ENCODE measurements around the gene CSF2RB. TPM values are rescaled to one million over a fixed set of nuclear protein-coding genes. Genes with fewer than 3 reads are reported as not detected.

The CSF2RB gene
- total RNA-seq, 1 experiment from 2014 or later = not detected

DNA sequence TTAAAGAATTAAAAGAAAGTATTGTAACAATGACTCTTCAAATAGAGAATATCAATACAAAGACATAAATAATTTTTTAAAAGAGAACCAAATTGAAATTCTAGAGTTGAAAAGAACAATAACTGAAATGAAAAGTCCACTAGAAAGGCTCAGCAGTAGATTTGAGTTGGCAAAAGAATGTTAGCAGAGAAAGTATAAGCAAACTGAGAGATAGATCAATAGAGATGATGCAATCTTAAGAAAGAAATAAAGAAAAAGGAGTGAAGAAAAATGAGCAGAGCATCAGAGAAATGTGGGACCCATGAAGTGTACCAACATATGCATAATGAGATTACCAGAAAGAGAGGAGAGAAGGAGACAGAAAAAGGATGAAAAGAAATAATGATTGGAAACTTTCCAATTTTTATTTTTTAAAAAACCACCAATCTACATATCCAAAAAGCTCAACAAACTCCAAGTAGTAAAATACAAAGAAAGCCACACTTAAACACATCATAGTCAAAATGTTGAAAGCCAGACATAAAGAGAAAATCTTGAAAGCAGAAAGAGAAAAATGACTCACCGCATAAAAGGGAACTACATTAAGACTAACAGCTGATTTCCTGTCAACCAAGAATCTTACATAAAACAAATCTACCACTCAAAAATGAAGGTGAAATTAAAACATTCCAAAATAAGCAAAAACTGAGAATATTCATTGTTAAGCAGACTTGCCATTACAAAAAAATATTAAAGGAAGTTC is 31.8 kb upstream of the CSF2RB start:
- H3K27ac Mint-ChIP-seq = no peak overlapping the region
- Histone ChIP-seq H4K5ac (ENCODE audit: insufficient read length, low read depth, low read length) (no peak overlapping the region), H3K27me3 (ENCODE audit: insufficient read depth, low read length) (no peaks in the 10 kb centered on the region), H4K91ac (ENCODE audit: insufficient read length, low read depth, low read length) (no peak overlapping the region), H3T11ph (ENCODE audit: low read length) (no peak overlapping the region), H3K23ac (ENCODE audit: insufficient read length, low read depth, low read length) (no peak overlapping the region), H2BK12ac (ENCODE audit: insufficient read length, low read depth, low read length) (no peak overlapping the region), H2AK5ac (ENCODE audit: insufficient read length, low read length) (no peak overlapping the region), H3K4me1 (ENCODE audit: insufficient read depth, low read length) (no peaks in the 10 kb centered on the region), H3K23me2 (ENCODE audit: insufficient read length, low read depth, low read length, poor library complexity, severe bottlenecking) (no peaks in the 10 kb centered on the region), H3K4ac (ENCODE audit: low read depth, low read length) (no peak overlapping the region), H2BK120ac (ENCODE audit: low read depth, low read length, poor library complexity, severe bottlenecking) (no peak overlapping the region), H2BK20ac (ENCODE audit: low read depth, low read length, poor library complexity, severe bottlenecking) (no peak overlapping the region), H4K8ac (replicated peaks; ENCODE audit: insufficient read length, low read depth, low read length) (no peak overlapping the region), H2BK5ac (ENCODE audit: insufficient read length, low read length) (no peak overlapping the region), H3K9ac (ENCODE audit: extremely low read depth, insufficient read length, low read length) (no peak overlapping the region), H3K56ac (ENCODE audit: insufficient read length, low read depth, low read length) (no peak overlapping the region), H3K9me3 (ENCODE audit: control insufficient read depth, low read depth, low read length) (no peaks in the 10 kb centered on the region), H3K79me1 (ENCODE audit: insufficient read depth, low read depth, low read length, poor library complexity, severe bottlenecking) (no peaks in the 10 kb centered on the region), H3K18ac (ENCODE audit: insufficient read length, low read depth, low read length) (no peak overlapping the region), H2AFZ (ENCODE audit: low read length) (no peak overlapping the region), H3K79me2 (ENCODE audit: insufficient read depth, low read length) (no peaks in the 10 kb centered on the region), H2BK15ac (ENCODE audit: low read depth, low read length) (no peak overlapping the region), H3K27ac (ENCODE audit: insufficient read length, low read depth, low read length) (no peak overlapping the region), H4K20me1 (ENCODE audit: control insufficient read depth, insufficient read depth, insufficient read length) (no peaks in the 10 kb centered on the region), H3K14ac (ENCODE audit: insufficient read depth, low read length) (no peak overlapping the region), H3K4me2 (ENCODE audit: insufficient read depth, insufficient read length, low read length) (no peak overlapping the region)
- whole genome bisulfite sequencing (ENCODE audit: extremely low coverage, insufficient read length, low lambda C conversion rate) = no CpG with 5 or more reads among the region's 1 CpG
- DNase-seq = no peak
- peaks cover 40% of the 10 kb centered on the region for H3K27me3 Mint-ChIP-seq (ENCODE audit: low read depth)
- peaks cover 0 to 9% (median 2%) of the 10 kb centered on the region in 3 experiments; a peak in 4 of 7 replicates for H3K36me3 Mint-ChIP-seq (ENCODE audit: insufficient read depth in 1 of 3, low read depth in 3 of 3)
- H3K4me3 Mint-ChIP-seq = no peak overlapping the region
- peaks cover 7 to 12% of the 10 kb centered on the region in 2 experiments for H3K9me3 Mint-ChIP-seq
- TF ChIP-seq, protein P1, sequence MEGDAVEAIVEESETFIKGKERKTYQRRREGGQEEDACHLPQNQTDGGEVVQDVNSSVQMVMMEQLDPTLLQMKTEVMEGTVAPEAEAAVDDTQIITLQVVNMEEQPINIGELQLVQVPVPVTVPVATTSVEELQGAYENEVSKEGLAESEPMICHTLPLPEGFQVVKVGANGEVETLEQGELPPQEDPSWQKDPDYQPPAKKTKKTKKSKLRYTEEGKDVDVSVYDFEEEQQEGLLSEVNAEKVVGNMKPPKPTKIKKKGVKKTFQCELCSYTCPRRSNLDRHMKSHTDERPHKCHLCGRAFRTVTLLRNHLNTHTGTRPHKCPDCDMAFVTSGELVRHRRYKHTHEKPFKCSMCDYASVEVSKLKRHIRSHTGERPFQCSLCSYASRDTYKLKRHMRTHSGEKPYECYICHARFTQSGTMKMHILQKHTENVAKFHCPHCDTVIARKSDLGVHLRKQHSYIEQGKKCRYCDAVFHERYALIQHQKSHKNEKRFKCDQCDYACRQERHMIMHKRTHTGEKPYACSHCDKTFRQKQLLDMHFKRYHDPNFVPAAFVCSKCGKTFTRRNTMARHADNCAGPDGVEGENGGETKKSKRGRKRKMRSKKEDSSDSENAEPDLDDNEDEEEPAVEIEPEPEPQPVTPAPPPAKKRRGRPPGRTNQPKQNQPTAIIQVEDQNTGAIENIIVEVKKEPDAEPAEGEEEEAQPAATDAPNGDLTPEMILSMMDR (conservative IDR thresholded peaks at IDR 0.05) = no peak
- peaks cover 5 to 13% of the 10 kb centered on the region in 2 experiments; a peak in 3 of 4 replicates for H3K4me1 Mint-ChIP-seq
